Measurements from ENCODE around the gene ANKMY2.

Gene ANKMY2

GRCh38 chr7:16558761-16559302 lies 86.7 kb downstream of the ANKMY2 start:
- H3K4me3 ChIP-seq (replicated peaks; ENCODE audit: low read depth, low read length), result no peak overlapping the region
- TF ChIP-seq, protein P1, sequence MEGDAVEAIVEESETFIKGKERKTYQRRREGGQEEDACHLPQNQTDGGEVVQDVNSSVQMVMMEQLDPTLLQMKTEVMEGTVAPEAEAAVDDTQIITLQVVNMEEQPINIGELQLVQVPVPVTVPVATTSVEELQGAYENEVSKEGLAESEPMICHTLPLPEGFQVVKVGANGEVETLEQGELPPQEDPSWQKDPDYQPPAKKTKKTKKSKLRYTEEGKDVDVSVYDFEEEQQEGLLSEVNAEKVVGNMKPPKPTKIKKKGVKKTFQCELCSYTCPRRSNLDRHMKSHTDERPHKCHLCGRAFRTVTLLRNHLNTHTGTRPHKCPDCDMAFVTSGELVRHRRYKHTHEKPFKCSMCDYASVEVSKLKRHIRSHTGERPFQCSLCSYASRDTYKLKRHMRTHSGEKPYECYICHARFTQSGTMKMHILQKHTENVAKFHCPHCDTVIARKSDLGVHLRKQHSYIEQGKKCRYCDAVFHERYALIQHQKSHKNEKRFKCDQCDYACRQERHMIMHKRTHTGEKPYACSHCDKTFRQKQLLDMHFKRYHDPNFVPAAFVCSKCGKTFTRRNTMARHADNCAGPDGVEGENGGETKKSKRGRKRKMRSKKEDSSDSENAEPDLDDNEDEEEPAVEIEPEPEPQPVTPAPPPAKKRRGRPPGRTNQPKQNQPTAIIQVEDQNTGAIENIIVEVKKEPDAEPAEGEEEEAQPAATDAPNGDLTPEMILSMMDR (IDR thresholded peaks at IDR 0.05; ENCODE audit: low read depth, low read length, missing control alignments), result no peak
- no peak for DNase-seq (ENCODE audit: extremely low read depth, low read depth)

DNA sequence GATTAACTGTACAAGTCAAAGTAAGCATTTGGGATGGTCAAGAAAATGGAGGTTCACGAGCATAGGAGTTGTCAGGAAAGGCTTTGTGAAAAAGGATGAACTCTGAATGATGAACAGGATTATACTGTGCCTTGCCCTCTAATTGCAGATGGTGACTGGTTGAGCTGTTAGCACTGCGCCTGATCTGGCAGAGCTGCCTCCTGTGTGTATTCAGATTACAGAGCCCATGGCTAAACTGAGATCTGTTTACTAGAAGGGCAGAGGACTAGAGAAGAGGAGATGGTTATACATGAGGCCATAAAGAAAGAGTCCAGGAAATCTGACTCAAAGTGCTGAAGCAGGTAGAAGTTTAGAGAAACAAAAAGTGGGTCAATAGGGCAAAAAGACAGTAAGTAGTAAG lies 89.2 kb downstream of the ANKMY2 start:
- TF ChIP-seq, protein P1 (IDR thresholded peaks at IDR 0.05; ENCODE audit: low read depth, low read length, missing control alignments), result no peak
- no peak for DNase-seq (ENCODE audit: extremely low read depth, low read depth)
- H3K4me3 ChIP-seq (replicated peaks; ENCODE audit: low read depth, low read length), result no peak overlapping the region

DNA sequence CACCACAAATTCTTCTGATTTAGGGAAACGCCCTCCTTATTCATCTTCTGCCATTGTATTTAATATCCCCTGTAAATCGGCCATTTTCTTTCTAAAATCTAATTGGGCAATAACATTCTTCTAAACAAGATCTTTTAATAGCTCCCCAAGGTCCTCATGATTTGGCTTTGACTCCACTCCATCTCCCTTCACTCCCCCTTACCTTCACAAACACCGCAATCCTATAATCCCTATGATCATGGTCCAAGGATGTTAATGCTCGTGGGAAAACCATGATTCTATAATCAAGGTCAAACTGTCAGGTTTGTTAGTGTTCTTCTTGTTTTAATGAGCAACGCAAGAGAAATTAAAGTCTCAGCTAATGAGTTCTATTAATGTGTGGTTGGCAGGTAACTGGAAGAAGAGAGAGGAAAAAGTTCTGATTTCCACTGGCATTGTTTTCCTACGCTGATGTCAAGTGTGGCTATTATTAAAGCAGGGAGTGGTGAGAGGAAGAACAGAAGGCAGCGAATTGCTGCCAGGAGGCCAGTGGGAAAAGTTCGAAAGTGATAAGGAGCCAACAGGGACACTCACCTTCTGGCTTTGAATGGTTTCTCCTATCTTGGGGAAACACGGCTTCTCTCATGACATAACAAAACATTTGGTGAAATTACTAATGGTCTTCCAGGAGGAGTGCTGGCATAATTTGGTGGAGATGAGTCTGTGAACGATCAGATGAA lies 90.9 kb downstream of the ANKMY2 start:
- no peak for DNase-seq (ENCODE audit: extremely low read depth, low read depth)
- TF ChIP-seq, protein P1 (IDR thresholded peaks at IDR 0.05; ENCODE audit: low read depth, low read length, missing control alignments), result no peak
- no peak overlapping the region for H3K4me3 ChIP-seq (replicated peaks; ENCODE audit: low read depth, low read length)

GRCh38 chr7:16550671-16551070 lies 94.9 kb downstream of the ANKMY2 start:
- no peak for DNase-seq (ENCODE audit: extremely low read depth, low read depth)
- no peak overlapping the region for H3K4me3 ChIP-seq (replicated peaks; ENCODE audit: low read depth, low read length)
- TF ChIP-seq, protein P1 (IDR thresholded peaks at IDR 0.05; ENCODE audit: low read depth, low read length, missing control alignments), result no peak
